ENCODE measurements around the gene NUDT16L1. TPM values are rescaled to one million over a fixed set of nuclear protein-coding genes. Genes with fewer than 3 reads are reported as not detected.
A peak's percentile ranks its signal among the peaks of the same experiment; 100 is the strongest.

NUDT16L1 gene
- total and polyA plus RNA-seq, 2 of the 13 experiments (the other 11 are each of a cell fraction or from before 2014, with no cell fraction given) = 28.0 to 40.5 TPM

GRCh38 chr16:4646773-4647643, 46.4 kb upstream of the NUDT16L1 start:
- no peak for FAIRE-seq
- in situ Hi-C loops (cut with HindIII; ENCODE audit: extremely low pct_ligation_motif_present, low pct_unique_long_range_greater_than_20kb) (no loop called here), intact Hi-C loops (cut with micrococcal nuclease; ENCODE audit: unreplicated experiment) (no loop called here)
- Histone ChIP-seq H2AFZ (ENCODE audit: low read length) (no peak overlapping the region), H3K79me2 (ENCODE audit: insufficient read depth, low read length) (peaks cover 56% of the 10 kb centered on the region), H3K4me3 (replicated peaks in 1 of 3; ENCODE audit: insufficient read depth in 1 of 3, low read depth in 2 of 3, low read length in 3 of 3) (no peak overlapping the region), H3K36me3 (replicated peaks in 1 of 2; ENCODE audit: control insufficient read depth in 1 of 2, insufficient read depth in 2 of 2, low read length in 2 of 2) (peaks cover 9 to 23% of the 10 kb centered on the region in 2 experiments; a peak in 4 of 5 replicates), H3K4me2 (ENCODE audit: low read depth, low read length) (no peak overlapping the region), H3K27me3 (ENCODE audit: control insufficient read depth in 1 of 2, insufficient read depth in 2 of 2, low read length in 2 of 2) (no peaks in the 10 kb centered on the region), H3K9ac (ENCODE audit: insufficient read depth, low read depth, low read length) (no peak overlapping the region), H3K4me1 (ENCODE audit: insufficient read depth, low read length) (peaks cover 33% of the 10 kb centered on the region), H3K9me3 (ENCODE audit: low read length) (no peaks in the 10 kb centered on the region), H4K20me1 (ENCODE audit: insufficient read depth, low read length) (no peaks in the 10 kb centered on the region), H3K27ac (ENCODE audit: extremely low read length, insufficient read depth, low read length) (no peak overlapping the region)
- ChIA-PET POLR2A (no interaction called here), CTCF (ENCODE audit: low intra/inter-chr PET ratio, low total read pairs) (no interaction called here)
- no TSS peak for BruUV-seq (replicated peaks)
- TF ChIP-seq AGO2 (optimal IDR thresholded peaks at IDR 0.05; ENCODE audit: low read depth, low read length) (peak; percentile 42), KDM1A (CRISPR knock-in tag; IDR thresholded peaks at IDR 0.05) (no peak), CBX5 (CRISPR knock-in tag; IDR thresholded peaks at IDR 0.05; ENCODE audit: borderline replicate concordance) (no peak), HINFP (CRISPR knock-in tag; IDR thresholded peaks at IDR 0.05; ENCODE audit: low read depth) (no peak), ARID2 (CRISPR knock-in tag; IDR thresholded peaks at IDR 0.05; ENCODE audit: borderline replicate concordance) (no peak)
- ATAC-seq = no peak
- 97% methylated on average over 15 of the region's 22 CpGs for WGBS (ENCODE audit: low lambda C conversion rate)
- no peak for DNase-seq (ENCODE audit: low spot score)

GRCh38 chr16:4647644-4647980, 45.8 kb upstream of the NUDT16L1 start:
- no TSS peak for BruUV-seq (replicated peaks)
- H3K27ac ChIP-seq (ENCODE audit: extremely low read length, insufficient read depth, low read length) = no peak overlapping the region
- H3K27me3 ChIP-seq (ENCODE audit: control insufficient read depth in 1 of 2, insufficient read depth in 2 of 2, low read length in 2 of 2) = no peaks in the 10 kb centered on the region
- H3K79me2 ChIP-seq (ENCODE audit: insufficient read depth, low read length) = peaks cover 53% of the 10 kb centered on the region
- in situ Hi-C loops (cut with HindIII; ENCODE audit: extremely low pct_ligation_motif_present, low pct_unique_long_range_greater_than_20kb) = no loop called here
- 100% methylated on average over 6 of the region's 8 CpGs for WGBS (ENCODE audit: low lambda C conversion rate)
- H4K20me1 ChIP-seq (ENCODE audit: insufficient read depth, low read length) = no peaks in the 10 kb centered on the region
- ChIA-PET POLR2A (no interaction called here), CTCF (ENCODE audit: low intra/inter-chr PET ratio, low total read pairs) (no interaction called here)
- H3K9ac ChIP-seq (ENCODE audit: insufficient read depth, low read depth, low read length) = no peak overlapping the region
- H3K36me3 ChIP-seq (replicated peaks in 1 of 2; ENCODE audit: control insufficient read depth in 1 of 2, insufficient read depth in 2 of 2, low read length in 2 of 2) = peaks cover 9 to 28% of the 10 kb centered on the region in 2 experiments; a peak in 4 of 5 replicates
- DNase-seq (ENCODE audit: low spot score) (no peak), FAIRE-seq (no peak), ATAC-seq (no peak)
- intact Hi-C loops (cut with micrococcal nuclease; ENCODE audit: unreplicated experiment) = no loop called here
- peaks cover 34% of the 10 kb centered on the region for H3K4me1 ChIP-seq (ENCODE audit: insufficient read depth, low read length)
- H2AFZ ChIP-seq (ENCODE audit: low read length) = no peak overlapping the region
- no peak overlapping the region for H3K4me3 ChIP-seq (replicated peaks in 1 of 3; ENCODE audit: insufficient read depth in 1 of 3, low read depth in 2 of 3, low read length in 3 of 3)
- no peaks in the 10 kb centered on the region for H3K9me3 ChIP-seq (ENCODE audit: low read length)
- no peak overlapping the region for H3K4me2 ChIP-seq (ENCODE audit: low read depth, low read length)
- TF ChIP-seq SRSF4 (IDR thresholded peaks at IDR 0.05; ENCODE audit: low read depth, low read length, poor library complexity, severe bottlenecking) (no peak), ZNF34 (CRISPR knock-in tag; IDR thresholded peaks at IDR 0.05; ENCODE audit: borderline replicate concordance) (no peak), ZBTB4 (CRISPR knock-in tag; IDR thresholded peaks at IDR 0.05; ENCODE audit: borderline replicate concordance) (no peak), ZNF773 (CRISPR knock-in tag; IDR thresholded peaks at IDR 0.05; ENCODE audit: borderline replicate concordance) (no peak), NFRKB (IDR thresholded peaks at IDR 0.05) (no peak), HOXA9 (CRISPR knock-in tag; IDR thresholded peaks at IDR 0.05; ENCODE audit: borderline replicate concordance) (no peak), MLX (CRISPR knock-in tag; IDR thresholded peaks at IDR 0.05) (no peak), ZNF816 (CRISPR knock-in tag; IDR thresholded peaks at IDR 0.05; ENCODE audit: borderline replicate concordance) (no peak)

All from HepG2 (cell line).